Smooth muscle cell of the pulmonary artery (primary cell): ENCODE measurements around the gene GNPNAT1. TPM values are rescaled to one million over a fixed set of nuclear protein-coding genes. Genes with fewer than 3 reads are reported as not detected.

Experiments used
- total RNA-seq: library from RNA; depleted of rRNA; stranded (reverse); fragments of >200 nt; gene quantifications from 2 replicates; pipeline ENCODE4 v1.2.3, GENCODE V29; 2014

Gene GNPNAT1
- 33.1 and 33.5 TPM in 2 replicates for total RNA-seq

GRCh38 chr14:52791223-52792096 is at the start of gene GNPNAT1:
GNPNAT1 (minus strand) TSS chr14:52791607; CDS start chr14:52784650, 6,957 bp downstream.

GRCh38 chr14:52729925-52730708 is 61.3 kb downstream of the GNPNAT1 start, which contains the start of gene STYX:
STYX (plus strand) TSS chr14:52730166; CDS start chr14:52730475, 309 bp downstream.

Other genes starting within 250 kb of the GNPNAT1 start
- 3.9 and 4.9 TPM in 2 replicates for gene TXNDC16, start 239.1 kb downstream of the GNPNAT1 start, total RNA-seq
- gene GPR137C, start 238.8 kb downstream of the GNPNAT1 start, total RNA-seq: 0.33 and 0.39 TPM in 2 replicates
- gene ERO1A, start 96.0 kb downstream of the GNPNAT1 start, total RNA-seq: 162 and 230 TPM in 2 replicates
- gene PSMC6, start 84.4 kb downstream of the GNPNAT1 start, total RNA-seq: 90.2 and 97.8 TPM in 2 replicates
- gene STYX, start 61.4 kb downstream of the GNPNAT1 start, total RNA-seq: 17.2 and 19.5 TPM in 2 replicates
- 153 and 174 TPM in 2 replicates for gene FERMT2, start 159.4 kb upstream of the GNPNAT1 start, total RNA-seq